Activated naive CD4-positive, alpha-beta T cell treated with anti-CD3 and anti-CD28 coated beads for 36 hours (primary cell): ENCODE measurements around the gene C19orf81. TPM values are rescaled to one million over a fixed set of nuclear protein-coding genes. Genes with fewer than 3 reads are reported as not detected.
A peak's percentile ranks its signal among the peaks of the same experiment; 100 is the strongest.

Source experiments
- CTCF ChIA-PET: fragments of 350-600 bp; sonication (Branson Sonifier 250); formaldehyde crosslinking; loops from one replicate; lab custom pipeline; 2021; ENCODE audit warnings: antibody characterized with exemption; lab: Charles Lee
- DNase-seq: peaks from one replicate; pipeline ENCODE4 v3.0.0-alpha.2; 2020
- H3K27ac Mint-ChIP-seq: one replicate; pipeline ENCODE4 v1.8.0; 2021; ENCODE audit warnings: mild to moderate bottlenecking, mixed read lengths
- H3K27me3 Mint-ChIP-seq: one replicate; pipeline ENCODE4 v1.8.0; 2021; ENCODE audit warnings: low read depth, mixed read lengths
- H3K36me3 Mint-ChIP-seq: one replicate; pipeline ENCODE4 v1.8.0; 2021; ENCODE audit warnings: low read depth, mixed read lengths
- H3K4me1 Mint-ChIP-seq: one replicate; pipeline ENCODE4 v1.8.0; 2021; ENCODE audit warnings: low read depth, mixed read lengths
- H3K4me3 Mint-ChIP-seq: one replicate; pipeline ENCODE4 v1.8.0; 2021; ENCODE audit warnings: mild to moderate bottlenecking, moderate library complexity, mixed read lengths
- H3K9me3 Mint-ChIP-seq: one replicate; pipeline ENCODE4 v1.8.0; 2021; ENCODE audit warnings: mixed read lengths
- intact Hi-C: fragments of 100-400 bp; cut with micrococcal nuclease; formaldehyde crosslinking; loops from one replicate; pipeline ENCODE4 v1.15.1; 2023
- total RNA-seq, 2 experiments: library from RNA; stranded (reverse); gene quantifications; one replicate each; pipeline ENCODE4 v1.2.3, GENCODE V29; 2021

Gene C19orf81
- total RNA-seq, 2 experiments from 2014 or later = 1.5 to 1.7 TPM

DNA sequence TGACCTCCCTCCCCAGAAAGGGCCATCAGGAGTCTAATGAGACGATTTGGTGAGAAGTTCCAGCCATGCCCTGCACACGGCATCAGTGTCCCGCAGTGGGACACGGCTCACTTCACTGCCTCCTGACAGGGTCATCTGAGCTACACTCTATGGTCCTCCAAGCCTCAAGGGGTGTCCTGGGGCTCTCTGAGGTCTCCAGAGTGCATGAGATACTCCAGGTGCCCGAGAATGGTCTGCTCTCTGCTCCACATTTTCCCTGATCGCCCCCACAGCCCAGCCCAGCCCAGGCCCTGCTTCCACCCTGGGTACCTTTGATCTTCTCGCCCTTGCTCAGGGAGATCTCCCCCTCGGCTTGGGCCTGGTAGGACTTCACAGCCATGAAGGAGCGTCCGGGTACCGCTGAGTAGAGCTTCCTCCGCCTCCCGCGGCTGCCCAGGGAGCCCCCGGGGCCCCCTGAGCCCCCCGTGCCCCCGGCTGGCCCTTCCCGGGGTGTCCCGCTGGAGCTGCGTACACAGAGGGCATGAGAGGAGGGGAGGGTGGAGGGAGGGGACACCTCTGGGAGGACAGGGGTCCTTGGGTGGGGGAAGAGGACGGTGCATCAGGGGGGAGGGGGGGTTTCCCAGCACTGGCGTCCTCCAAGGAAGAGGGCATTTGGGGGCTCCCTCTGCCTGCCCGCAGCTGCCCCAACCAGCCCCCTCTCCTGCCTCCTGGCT, 53.1 kb downstream of the C19orf81 start:
- intact Hi-C loops = no loop called here
- H3K9me3 Mint-ChIP-seq = no peaks in the 10 kb centered on the region
- H3K4me1 Mint-ChIP-seq = no peaks in the 10 kb centered on the region
- H3K36me3 Mint-ChIP-seq = no peaks in the 10 kb centered on the region
- DNase-seq = no peak
- peaks cover 48% of the 10 kb centered on the region for H3K27me3 Mint-ChIP-seq
- CTCF ChIA-PET = interaction anchor here (1.1 kb wide), 1 partner anchor 146 kb away, joined by 3 read pairs; no protein-coding TSS in a partner anchor
- no peak overlapping the region for H3K27ac Mint-ChIP-seq
- H3K4me3 Mint-ChIP-seq = no peak overlapping the region

DNA sequence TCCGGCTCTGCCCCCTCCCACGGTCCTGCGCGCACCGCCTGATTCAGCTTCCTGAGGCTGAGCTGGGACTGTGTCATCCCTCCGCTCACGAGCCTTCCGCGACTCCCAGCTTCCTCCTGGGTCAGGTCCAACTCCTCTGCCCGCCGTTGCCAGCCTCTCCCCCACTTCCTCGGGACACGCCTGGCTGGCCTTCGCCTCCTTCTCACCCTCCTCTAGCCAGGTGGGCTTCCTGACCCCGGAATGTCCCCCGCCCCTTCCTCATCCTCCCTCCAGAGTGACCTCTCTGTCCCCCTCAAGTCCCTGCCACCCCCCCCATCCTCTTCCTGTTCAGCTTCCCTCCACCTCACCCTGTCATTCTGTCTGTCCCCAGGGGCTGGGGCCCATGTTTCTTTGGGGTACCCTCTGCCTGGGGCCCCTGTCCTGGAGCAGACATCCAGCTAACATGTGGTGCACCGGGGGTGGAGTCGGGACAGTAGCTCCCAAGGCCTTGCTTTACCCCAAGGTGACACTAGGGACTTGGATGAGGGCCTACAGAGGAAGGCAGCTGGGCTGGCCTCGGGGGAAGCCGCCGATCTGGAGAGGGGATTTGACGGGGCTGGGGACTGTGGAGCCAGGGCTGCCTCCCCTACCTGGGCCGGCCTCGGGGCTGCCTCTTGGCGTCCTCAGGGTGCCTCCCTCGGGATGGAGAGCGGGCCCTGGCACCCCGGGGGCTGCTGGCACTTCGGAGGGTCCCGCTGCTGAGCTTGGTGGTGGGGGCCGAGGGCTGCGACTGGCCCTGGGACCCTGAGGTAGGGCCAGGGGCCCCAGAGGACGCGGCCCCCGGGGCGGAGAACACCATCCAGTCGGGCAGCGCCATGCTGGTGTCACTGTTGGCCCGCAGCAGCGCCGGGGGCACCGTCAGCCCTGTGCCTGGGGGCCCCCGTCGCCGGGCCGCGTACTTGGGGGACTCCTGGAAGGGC, 53.9 kb downstream of the C19orf81 start:
- no peak for DNase-seq
- H3K27ac Mint-ChIP-seq = no peak overlapping the region
- CTCF ChIA-PET = interaction anchor here (1.1 kb wide), 1 partner anchor 147 kb away, joined by 3 read pairs; no protein-coding TSS in a partner anchor
- no peaks in the 10 kb centered on the region for H3K4me1 Mint-ChIP-seq
- intact Hi-C loops = no loop called here
- H3K9me3 Mint-ChIP-seq = no peaks in the 10 kb centered on the region
- H3K4me3 Mint-ChIP-seq = no peak overlapping the region
- H3K27me3 Mint-ChIP-seq = peaks cover 45% of the 10 kb centered on the region
- H3K36me3 Mint-ChIP-seq = no peaks in the 10 kb centered on the region

DNA sequence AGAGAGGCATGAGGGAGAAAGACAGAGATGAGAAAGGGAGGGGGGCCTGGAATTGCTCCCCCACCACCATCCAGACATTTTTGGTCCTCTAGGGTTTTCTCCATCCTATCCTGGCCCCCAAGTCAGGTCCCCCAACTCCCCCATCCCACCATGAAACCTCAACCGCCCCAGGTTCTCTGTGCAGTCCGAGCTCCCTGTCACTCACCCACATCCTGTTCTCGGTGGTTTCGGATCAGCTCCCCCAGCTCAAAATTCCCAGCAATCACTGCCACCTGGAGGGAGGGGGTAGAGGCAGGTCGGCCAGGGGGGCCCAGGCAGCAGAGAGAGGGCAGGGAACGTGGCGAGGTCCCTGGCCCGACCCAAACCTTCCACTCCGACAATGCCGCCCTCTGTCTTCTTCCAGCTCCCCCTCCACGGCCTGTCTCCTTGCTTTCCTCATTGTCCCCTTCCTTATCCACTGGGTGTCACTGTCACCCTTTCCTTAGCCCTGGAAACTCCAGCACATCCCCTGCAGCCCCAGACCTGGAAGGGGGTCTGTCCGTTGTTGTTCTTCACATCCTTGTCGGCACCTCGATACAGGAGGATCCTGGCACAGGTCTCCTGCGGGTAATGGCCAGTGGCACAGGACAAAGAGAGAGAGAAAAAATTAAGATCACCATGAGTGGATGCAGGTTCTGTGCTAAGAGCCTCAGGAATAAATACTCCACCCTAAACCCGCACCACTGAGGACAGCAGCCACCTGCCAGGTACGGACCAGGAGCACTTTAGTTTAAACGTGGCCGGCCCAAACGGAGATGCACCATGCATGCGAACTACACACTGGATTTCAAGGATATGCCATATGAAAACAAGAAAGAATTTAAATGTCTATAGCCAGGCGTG, 54.9 kb downstream of the C19orf81 start:
- no peaks in the 10 kb centered on the region for H3K9me3 Mint-ChIP-seq
- H3K4me3 Mint-ChIP-seq = no peak overlapping the region
- H3K36me3 Mint-ChIP-seq = no peaks in the 10 kb centered on the region
- peaks cover 44% of the 10 kb centered on the region for H3K27me3 Mint-ChIP-seq
- CTCF ChIA-PET = no interaction called here
- H3K27ac Mint-ChIP-seq = no peak overlapping the region
- DNase-seq = no peak
- intact Hi-C loops = no loop called here
- no peaks in the 10 kb centered on the region for H3K4me1 Mint-ChIP-seq

GRCh38 chr19:50705422-50706019, 56.3 kb downstream of the C19orf81 start:
- H3K27me3 Mint-ChIP-seq = peaks cover 36% of the 10 kb centered on the region

GRCh38 chr19:50706387-50706786, 57.1 kb downstream of the C19orf81 start:
- Mint-ChIP-seq H3K9me3 (no peaks in the 10 kb centered on the region), H3K4me3 (no peak overlapping the region), H3K27ac (no peak overlapping the region), H3K36me3 (no peaks in the 10 kb centered on the region), H3K27me3 (peaks cover 35% of the 10 kb centered on the region), H3K4me1 (no peaks in the 10 kb centered on the region)
- intact Hi-C loops = loop anchor here (5.0 kb wide), 1 partner anchor 216 kb away; no protein-coding TSS in a partner anchor
- CTCF ChIA-PET = no interaction called here
- DNase-seq = no peak

More at GRCh38 chr19:50705422-50706019, 56.3 kb downstream of the C19orf81 start:
- Mint-ChIP-seq H3K4me1 (no peaks in the 10 kb centered on the region), H3K4me3 (no peak overlapping the region), H3K27ac (no peak overlapping the region), H3K9me3 (no peaks in the 10 kb centered on the region), H3K36me3 (no peaks in the 10 kb centered on the region)
- intact Hi-C loops = loop anchor here (1.0 to 5.0 kb wide), 2 partner anchors 78 to 217 kb away; no protein-coding TSS in a partner anchor
- peak; percentile 58 for DNase-seq
- CTCF ChIA-PET = interaction anchor here (0.5 to 1.1 kb wide), 6 partner anchors 9 to 582 kb away, joined by 3 to 4 read pairs (median 3); no protein-coding TSS in a partner anchor

DNA sequence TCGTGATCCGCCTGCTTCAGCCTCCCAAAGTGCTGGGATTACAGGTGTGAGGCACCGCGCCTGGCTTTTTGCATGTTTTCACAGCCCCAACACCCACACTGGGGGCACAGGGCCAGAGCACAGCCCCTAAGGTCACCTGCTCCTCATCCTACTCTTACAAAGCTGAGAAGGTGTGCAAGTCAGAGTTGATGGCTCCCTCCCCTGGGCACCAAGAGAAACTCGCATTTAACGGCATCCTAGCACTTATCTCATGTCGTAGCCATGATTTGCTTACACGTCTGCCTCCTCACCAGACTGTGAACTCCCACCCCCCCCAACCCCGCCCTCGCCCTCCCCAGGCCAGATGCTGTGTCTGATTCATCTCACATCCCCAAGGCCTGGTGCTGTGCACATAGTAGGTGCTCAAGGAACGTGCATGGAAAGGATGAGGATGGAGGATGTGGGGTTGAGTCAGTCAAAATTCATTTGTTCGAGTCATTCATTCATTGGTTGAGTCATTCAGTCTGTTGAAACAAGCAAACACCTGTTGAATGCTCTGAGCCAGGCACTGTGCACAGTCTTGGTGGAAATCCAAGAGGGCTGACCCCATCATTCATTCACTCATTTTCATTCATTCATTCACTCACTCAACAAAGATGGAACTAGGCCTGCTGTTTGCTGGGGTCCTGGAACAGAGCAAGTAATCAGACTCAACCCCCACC, 59.1 kb downstream of the C19orf81 start:
- intact Hi-C loops = loop anchor here (5.0 kb wide), 1 partner anchor 214 kb away; no protein-coding TSS in a partner anchor

More for the DNA sequence above, 59.1 kb downstream of the C19orf81 start:
- CTCF ChIA-PET = no interaction called here
- no peak overlapping the region for H3K4me3 Mint-ChIP-seq
- no peak for DNase-seq
- H3K4me1 Mint-ChIP-seq = no peaks in the 10 kb centered on the region
- no peaks in the 10 kb centered on the region for H3K9me3 Mint-ChIP-seq
- H3K27ac Mint-ChIP-seq = no peak overlapping the region
- H3K27me3 Mint-ChIP-seq = peaks cover 39% of the 10 kb centered on the region
- no peaks in the 10 kb centered on the region for H3K36me3 Mint-ChIP-seq

Other genes starting within 250 kb of the C19orf81 start
- gene SPIB, start 230.5 kb upstream of the C19orf81 start, total RNA-seq = under 1 TPM; 0.36 to 0.47 TPM
- gene MYBPC2, start 216.6 kb upstream of the C19orf81 start, total RNA-seq = 1 to 10 TPM in 1 of 2 experiments, under 1 TPM in 1; 0.64 to 1.6 TPM
- gene EMC10, start 172.9 kb upstream of the C19orf81 start, total RNA-seq = 10 to 100 TPM; 28.4 to 29.2 TPM
- under 1 TPM in 1 of 2 experiments, not detected in 1; 0.57 TPM for gene GARIN5A, start 172.6 kb upstream of the C19orf81 start, total RNA-seq
- 10 to 100 TPM; 17.2 to 17.9 TPM for gene JOSD2, start 138.3 kb upstream of the C19orf81 start, total RNA-seq
- gene ASPDH, start 135.5 kb upstream of the C19orf81 start, total RNA-seq = not detected
- gene LRRC4B, start 81.0 kb upstream of the C19orf81 start, total RNA-seq = not detected
- not detected for gene SYT3, start 9.6 kb upstream of the C19orf81 start, total RNA-seq
- gene SHANK1, start 70.4 kb downstream of the C19orf81 start, total RNA-seq = not detected
- 1 to 10 TPM in 1 of 2 experiments, under 1 TPM in 1; 0.69 to 1.4 TPM for gene CLEC11A, start 73.9 kb downstream of the C19orf81 start, total RNA-seq
- not detected for gene GPR32, start 121.0 kb downstream of the C19orf81 start, total RNA-seq
- gene ACP4, start 141.0 kb downstream of the C19orf81 start, total RNA-seq = not detected
- gene KLK1, start 174.3 kb downstream of the C19orf81 start, total RNA-seq = 1 to 10 TPM in 1 of 2 experiments, under 1 TPM in 1; 0.79 to 1.1 TPM
- gene KLK15, start 184.1 kb downstream of the C19orf81 start, total RNA-seq = not detected
- not detected for gene KLK3, start 205.5 kb downstream of the C19orf81 start, total RNA-seq
- gene KLK2, start 224.0 kb downstream of the C19orf81 start, total RNA-seq = not detected